MM.1S (cell line): Measurements from ENCODE around the gene LAMC1.

Experiments used
- CTCF ChIP-seq: fragments of 300-600 bp; sonication (generic); IDR thresholded peaks from 2 replicates; pipeline ENCODE4 v1.5.1; 2016; ENCODE audit warnings: antibody characterized with exemption, low read length, mixed read lengths
- EZH2 ChIP-seq: fragments of 300-600 bp; sonication (generic); optimal IDR thresholded peaks from 2 replicates; pipeline ENCODE3; 2017; ENCODE audit warnings: low read depth, mild to moderate bottlenecking, antibody characterized with exemption, low read length, mixed read lengths
- EZH2phosphoT487 ChIP-seq: fragments of 300-600 bp; sonication (generic); IDR thresholded peaks from 2 replicates; pipeline ENCODE4 v1.6.1; 2018; ENCODE audit warnings: antibody characterized with exemption, low read length

GRCh38 chr1:183043254-183043653 lies 20.0 kb downstream of the LAMC1 start:
- TF ChIP-seq CTCF (no peak), EZH2 (no peak), EZH2phosphoT487 (no peak)
